ENCODE measurements around the gene COMT. TPM values are rescaled to one million over a fixed set of nuclear protein-coding genes. Genes with fewer than 3 reads are reported as not detected.

The COMT gene
- total RNA-seq, 1 experiment from 2014 or later = 109 TPM

DNA sequence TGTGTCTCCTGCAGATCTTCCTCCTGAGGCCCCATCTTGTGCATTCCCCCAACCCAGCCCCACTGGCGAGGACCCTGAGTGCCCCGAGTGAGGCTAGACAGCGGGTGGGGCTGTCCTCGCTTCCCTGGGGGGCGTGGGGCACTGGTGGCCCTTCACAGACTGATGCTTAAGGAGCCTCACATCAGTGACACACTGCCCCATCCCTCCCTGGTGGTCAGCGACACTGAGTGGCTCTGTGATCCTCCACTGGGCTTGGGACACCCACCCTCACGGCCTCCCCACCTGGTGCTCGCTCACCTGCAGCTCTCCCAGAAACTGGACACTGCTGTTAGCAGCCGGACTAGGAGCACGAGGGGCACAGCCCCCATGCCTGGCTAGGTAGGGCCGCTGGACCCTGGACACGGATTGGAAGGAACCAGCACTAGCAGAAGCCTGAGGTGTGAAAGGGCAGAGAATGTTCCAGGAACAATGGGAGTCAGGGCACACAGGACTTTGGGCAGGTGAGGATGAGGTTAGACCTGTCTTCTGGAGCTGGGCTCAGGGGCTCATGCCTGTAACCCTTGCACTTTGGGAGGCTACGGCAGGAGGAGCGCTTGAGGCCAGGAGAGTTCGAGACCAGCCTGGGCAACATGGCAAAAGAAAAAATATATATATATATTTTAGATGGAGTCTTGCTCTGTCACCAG lies 23.3 kb downstream of the COMT start:
- Histone ChIP-seq H3K4me3 (replicated peaks in 1 of 2; ENCODE audit: low read depth in 1 of 2, low read length in 2 of 2) (no peak overlapping the region), H3K9me3 (ENCODE audit: control insufficient read depth in 1 of 2, insufficient read depth in 1 of 2, low read depth in 1 of 2, low read length in 2 of 2) (no peaks in the 10 kb centered on the region), H4K20me1 (ENCODE audit: insufficient read depth) (no peaks in the 10 kb centered on the region), H2AFZ (ENCODE audit: low read depth, low read length, poor library complexity, severe bottlenecking) (no peak overlapping the region), H3K27ac (ENCODE audit: low read depth, low read length) (peak overlapping the region; percentile 99; the same call in 1 of the 2 replicates), H3K27me3 (ENCODE audit: insufficient read depth, low read length) (no peaks in the 10 kb centered on the region), H3K9ac (ENCODE audit: low read length) (no peak overlapping the region), H3K4me2 (ENCODE audit: low read length) (no peak overlapping the region), H3K4me1 (ENCODE audit: control insufficient read depth in 1 of 2, insufficient read depth in 2 of 2, low read length in 2 of 2) (peaks cover 31 to 47% of the 10 kb centered on the region in 2 experiments), H3K9me2 (ENCODE audit: insufficient read depth) (no peaks in the 10 kb centered on the region), H3K36me3 (ENCODE audit: control insufficient read depth in 1 of 2, insufficient read depth in 2 of 2, low read length in 2 of 2) (peaks cover 9 to 17% of the 10 kb centered on the region in 2 experiments; a peak in 3 of 4 replicates), H3K79me2 (ENCODE audit: insufficient read depth, low read length) (no peaks in the 10 kb centered on the region)
- DNase-seq (ENCODE audit: low read depth, low spot score) = no peak
- no TSS peak for BruUV-seq (replicated peaks)
- TF ChIP-seq EGR1 (IDR thresholded peaks at IDR 0.05; ENCODE audit: low read depth) (no peak), REST (IDR thresholded peaks at IDR 0.05; ENCODE audit: low read depth) (no peak), ZNF274 (IDR thresholded peaks at IDR 0.05; ENCODE audit: low read depth, low read length) (no peak), CBX3 (IDR thresholded peaks at IDR 0.05; ENCODE audit: low read depth) (no peak), POLR2AphosphoS5 (IDR thresholded peaks at IDR 0.05; ENCODE audit: low read depth, low read length) (no peak), ZFX (IDR thresholded peaks at IDR 0.05) (no peak), SRF (IDR thresholded peaks at IDR 0.05; ENCODE audit: low read depth) (no peak), YY1 (IDR thresholded peaks at IDR 0.05; ENCODE audit: extremely low read depth, insufficient replicate concordance, low read depth, low read length) (no peak), TCF7L2 (IDR thresholded peaks at IDR 0.05; ENCODE audit: borderline replicate concordance, extremely low read depth, insufficient read depth, insufficient read length) (no peak), FOSL1 (IDR thresholded peaks at IDR 0.05; ENCODE audit: low read depth) (no peak), JUND (IDR thresholded peaks at IDR 0.05) (no peak), EZH2phosphoT487 (IDR thresholded peaks at IDR 0.05; ENCODE audit: borderline replicate concordance) (no peak)
- ChIA-PET RAD21 (ENCODE audit: low non-redundant PET in 1 of 2, low total read pairs in 2 of 2, uncharacterized antibody in 2 of 2, unreplicated experiment in 2 of 2) (no interaction called here), POLR2A (no interaction called here), CTCF (no interaction called here)
- intact Hi-C loops (cut with micrococcal nuclease) = loop anchor here (10.0 kb wide), 1 partner anchor 150 kb away; the partner anchor contains the start of genes RANBP1 and TRMT2A
- ATAC-seq = no peak
